H1 (cell line): ENCODE results near the gene NSDHL. TPM values are rescaled to one million over a fixed set of nuclear protein-coding genes. Genes with fewer than 3 reads are reported as not detected.

Experiments used
- CTCF ChIA-PET: fragments of 300-600 bp; sonication (Branson Sonifier 250); formaldehyde crosslinking; loops from one replicate; lab custom pipeline; 2021; ENCODE audit not compliant: partially characterized antibody; lab: Charles Lee
- POLR2A ChIA-PET: fragments of 300-600 bp; sonication (Branson Sonifier 250); formaldehyde crosslinking; loops from one replicate; lab custom pipeline; 2021; ENCODE audit warnings: inconsistent platforms; ENCODE audit not compliant: partially characterized antibody; lab: Charles Lee
- DNase-seq, 2 experiments: peaks; one replicate each; pipeline versions ENCODE4 v3.0.0 to v3.0.0-alpha.2; 2010 to 2022; ENCODE audit warnings: low spot score in 2 of 2, low read depth in 1 of 2, mixed read lengths in 1 of 2
- FAIRE-seq: peaks from 2 replicates; lab custom pipeline; 2011; peaks lifted over from hg19 to GRCh38; lab: Jason Lieb, UNC
- H2AFZ ChIP-seq: 2 replicates; pipeline ENCODE4 v1.8.1; 2012; ENCODE audit warnings: low read length, inconsistent platforms
- H2AK5ac ChIP-seq: 2 replicates; pipeline ENCODE4 v1.6.1; 2013; ENCODE audit warnings: low read depth, low read length
- H2BK120ac ChIP-seq: replicated peaks from 2 replicates; pipeline ENCODE3; 2013; ENCODE audit warnings: low read depth, low read length, inconsistent platforms
- H2BK12ac ChIP-seq: 2 replicates; pipeline ENCODE4 v1.6.1; 2013; ENCODE audit warnings: low read depth, low read length
- H2BK15ac ChIP-seq: 2 replicates; pipeline ENCODE4 v1.6.1; 2013; ENCODE audit warnings: low read length
- H2BK20ac ChIP-seq: 2 replicates; pipeline ENCODE4 v1.6.1; 2013; ENCODE audit warnings: low read length
- H2BK5ac ChIP-seq: 2 replicates; pipeline ENCODE4 v1.6.1; 2013; ENCODE audit warnings: low read depth, low read length
- H3K14ac ChIP-seq: 2 replicates; pipeline ENCODE4 v1.6.1; 2013; ENCODE audit warnings: inconsistent platforms; ENCODE audit not compliant: insufficient read length
- H3K18ac ChIP-seq: 2 replicates; pipeline ENCODE4 v1.6.1; 2013; ENCODE audit warnings: low read length; ENCODE audit errors: extremely low read depth
- H3K23ac ChIP-seq: 2 replicates; pipeline ENCODE4 v1.6.1; 2013; ENCODE audit warnings: inconsistent platforms; ENCODE audit not compliant: insufficient read length
- H3K23me2 ChIP-seq: 2 replicates; pipeline ENCODE4 v1.6.1; 2013; ENCODE audit warnings: low read depth, low read length
- H3K27ac ChIP-seq: 2 replicates; pipeline ENCODE4 v1.6.1; 2011; ENCODE audit warnings: low read depth, low read length, inconsistent platforms
- H3K27me3 ChIP-seq, 4 experiments: replicated peaks in 1 of 4; 1 replicate in 1 of 4; 2 replicates in 3 of 4; pipeline versions ENCODE4 v1.6.1 to v1.8.1; 2011 to 2013; ENCODE audit warnings: low read length in 3 of 4, mild to moderate bottlenecking in 3 of 4, inconsistent platforms in 2 of 4, mixed read lengths in 2 of 4, moderate library complexity in 1 of 4; ENCODE audit not compliant: control insufficient read depth in 3 of 4, insufficient read depth in 3 of 4; ENCODE audit errors: extremely low read depth in 1 of 4
- H3K36me3 ChIP-seq, 4 experiments: 2 replicates each; pipeline versions ENCODE4 v1.6.1 to v1.8.1; 2011 to 2013; ENCODE audit warnings: mild to moderate bottlenecking in 4 of 4, low read length in 3 of 4, moderate library complexity in 2 of 4, control low read depth in 1 of 4, inconsistent platforms in 1 of 4; ENCODE audit not compliant: insufficient read depth in 4 of 4, control insufficient read depth in 2 of 4
- H3K4ac ChIP-seq: replicated peaks from 2 replicates; pipeline ENCODE3; 2013; ENCODE audit warnings: low read length, low read depth, mixed read lengths, inconsistent platforms; ENCODE audit not compliant: insufficient read length
- H3K4me1 ChIP-seq, 4 experiments: replicated peaks in 1 of 4; 1 replicate in 1 of 4; 2 replicates in 3 of 4; pipeline versions ENCODE4 v1.6.1 to v1.8.1; 2011 to 2013; ENCODE audit warnings: low read length in 3 of 4, inconsistent platforms in 2 of 4, mixed read lengths in 1 of 4; ENCODE audit not compliant: insufficient read depth in 4 of 4, control insufficient read depth in 3 of 4
- H3K4me2 ChIP-seq, 2 experiments: 2 replicates each; pipeline versions ENCODE4 v1.6.1 to v1.8.1; 2011 to 2013; ENCODE audit warnings: low read depth in 2 of 2, low read length in 2 of 2, control low read depth in 1 of 2, inconsistent platforms in 1 of 2, mild to moderate bottlenecking in 1 of 2; ENCODE audit not compliant: insufficient read depth in 1 of 2
- H3K4me3 ChIP-seq, 4 experiments: fragments of 200-600, 300-600 bp in 1 of 4; sonication (generic), shearing (Covaris generic), sonication (Bioruptor Twin) in 1 of 4; 2 replicates each; pipeline versions ENCODE4 v1.5.1 to v1.8.1; 2011 to 2016; ENCODE audit warnings: low read length in 4 of 4, low read depth in 3 of 4, control low read depth in 2 of 4, inconsistent platforms in 2 of 4, mild to moderate bottlenecking in 2 of 4, mixed read lengths in 1 of 4, moderate library complexity in 1 of 4; ENCODE audit not compliant: insufficient read depth in 2 of 4; ENCODE audit errors: extremely low read depth in 1 of 4
- H3K56ac ChIP-seq: replicated peaks from 2 replicates; pipeline ENCODE3; 2013; ENCODE audit warnings: low read depth, mild to moderate bottlenecking, mixed read lengths, low read length, inconsistent platforms; ENCODE audit not compliant: insufficient read length
- H3K79me1 ChIP-seq: 2 replicates; pipeline ENCODE4 v1.6.1; 2013; ENCODE audit warnings: low read depth, low read length, control low read depth
- H3K79me2 ChIP-seq, 2 experiments: 2 replicates each; pipeline versions ENCODE4 v1.6.1 to v1.8.1; 2012 to 2013; ENCODE audit warnings: low read length in 2 of 2, mild to moderate bottlenecking in 2 of 2, inconsistent platforms in 1 of 2; ENCODE audit not compliant: insufficient read depth in 2 of 2, control insufficient read depth in 1 of 2
- H3K9ac ChIP-seq, 4 experiments: replicated peaks in 1 of 4; 1 replicate in 1 of 4; 2 replicates in 3 of 4; pipeline versions ENCODE4 v1.6.1 to v1.8.1; 2011 to 2013; ENCODE audit warnings: low read depth in 3 of 4, low read length in 3 of 4, control low read depth in 2 of 4, mild to moderate bottlenecking in 2 of 4, moderate library complexity in 2 of 4, inconsistent platforms in 1 of 4; ENCODE audit errors: extremely low read depth in 1 of 4
- H3K9me3 ChIP-seq, 2 experiments: 2 replicates each; pipeline versions ENCODE4 v1.6.1 to v1.8.1; 2012 to 2013; ENCODE audit warnings: mild to moderate bottlenecking in 2 of 2, moderate library complexity in 2 of 2, control low read depth in 1 of 2, inconsistent platforms in 1 of 2, low read depth in 1 of 2, low read length in 1 of 2, mixed read lengths in 1 of 2; ENCODE audit not compliant: insufficient read depth in 2 of 2
- H4K20me1 ChIP-seq, 2 experiments: replicated peaks in 1 of 2; 2 replicates each; pipeline versions ENCODE3 to v1.8.1; 2011 to 2013; ENCODE audit warnings: inconsistent platforms in 2 of 2, low read length in 2 of 2, mild to moderate bottlenecking in 1 of 2; ENCODE audit not compliant: insufficient read depth in 2 of 2, control insufficient read depth in 1 of 2
- H4K5ac ChIP-seq: 2 replicates; pipeline ENCODE4 v1.6.1; 2013; ENCODE audit warnings: low read length, low read depth, mixed read lengths, inconsistent platforms; ENCODE audit not compliant: insufficient read length
- H4K8ac ChIP-seq: 2 replicates; pipeline ENCODE4 v1.8.0; 2013; ENCODE audit warnings: mild to moderate bottlenecking, moderate library complexity, low read length, inconsistent platforms; ENCODE audit not compliant: insufficient read depth; ENCODE audit errors: extremely low read depth
- H4K91ac ChIP-seq: replicated peaks from 2 replicates; pipeline ENCODE3; 2013; ENCODE audit warnings: low read length, mixed read lengths, inconsistent platforms; ENCODE audit not compliant: insufficient read length
- CREB1 ChIP-seq: IDR thresholded peaks from 2 replicates; pipeline ENCODE4 v1.6.1; 2012; ENCODE audit warnings: inconsistent platforms
- EZH2 ChIP-seq: fragments of 200-600 bp; sonication (generic); IDR thresholded peaks from 2 replicates; pipeline ENCODE4 v1.7.1; 2012; ENCODE audit warnings: low read depth, mild to moderate bottlenecking, moderate library complexity, low read length, inconsistent platforms; ENCODE audit not compliant: severe bottlenecking
- KDM5A ChIP-seq: fragments of 200-600 bp; IDR thresholded peaks from 2 replicates; pipeline ENCODE4 v1.7.1; 2012; ENCODE audit warnings: mild to moderate bottlenecking, low read length, inconsistent platforms, mixed read lengths
- POLR2AphosphoS5 ChIP-seq: IDR thresholded peaks from 2 replicates; pipeline ENCODE4 v1.6.1; 2011; ENCODE audit warnings: low read depth, low read length
- RAD21 ChIP-seq, 2 experiments: IDR thresholded peaks in 1 of 2; conservative IDR thresholded peaks in 1 of 2; 2 replicates each; pipeline ENCODE4 v1.6.1; 2011; ENCODE audit warnings: low read depth in 2 of 2, low read length in 2 of 2, improper control_type of control experiment in 1 of 2, inconsistent platforms in 1 of 2, mild to moderate bottlenecking in 1 of 2, moderate library complexity in 1 of 2
- RBBP5 ChIP-seq: IDR thresholded peaks from 2 replicates; pipeline ENCODE4 v1.7.1; 2012; ENCODE audit warnings: low read depth, mild to moderate bottlenecking, inconsistent platforms, low read length, moderate library complexity, borderline replicate concordance
- SIN3A ChIP-seq, 2 experiments: IDR thresholded peaks in 1 of 2; conservative IDR thresholded peaks in 1 of 2; 2 replicates each; pipeline ENCODE4 v1.6.1; 2011 to 2012; ENCODE audit warnings: low read length in 2 of 2, improper control_type of control experiment in 1 of 2, low read depth in 1 of 2, mild to moderate bottlenecking in 1 of 2
- SP2 ChIP-seq: IDR thresholded peaks from 2 replicates; pipeline ENCODE4 v1.6.1; 2012; ENCODE audit warnings: mild to moderate bottlenecking, low read length, inconsistent platforms
- TAF1 ChIP-seq: IDR thresholded peaks from 2 replicates; pipeline ENCODE4 v1.6.1; 2011; ENCODE audit warnings: mild to moderate bottlenecking, low read depth, low read length
- TAF7 ChIP-seq: optimal IDR thresholded peaks from 2 replicates; pipeline ENCODE3; 2011; ENCODE audit warnings: low read depth, mild to moderate bottlenecking, inconsistent platforms, low read length, moderate library complexity, borderline replicate concordance
- TEAD4 ChIP-seq: IDR thresholded peaks from 2 replicates; pipeline ENCODE4 v1.6.1; 2012; ENCODE audit warnings: low read depth, low read length, inconsistent platforms, mixed read lengths
- WGBS, 2 experiments: shearing (Covaris generic) in 1 of 2; methylation state at CpG; one replicate each; pipeline versions ENCODE4 v1.1.6 to v1.1.7; 2013 to 2015; ENCODE audit warnings: low lambda C conversion rate in 2 of 2, mixed read lengths in 2 of 2, inconsistent platforms in 1 of 2, low coverage in 1 of 2, missing lambda C conversion rate in 1 of 2; ENCODE audit not compliant: insufficient replicate concordance in 2 of 2, insufficient coverage in 1 of 2, insufficient read length in 1 of 2; ENCODE audit errors: extremely low coverage in 1 of 2, missing lambda C conversion rate in 1 of 2; 5-methylcytosine and 5-hydroxymethylcytosine counted together
- polyA plus RNA-seq, 7 experiments: library from polyadenylated mRNA; depleted of rRNA in 3 of 7; stranded (reverse) in 5 of 7; unstranded in 2 of 7; fragments of >200 nt in 5 of 7; fragments of 200-250 nt in 2 of 7; gene quantifications; 1 replicate in 5 of 7; 2 replicates in 1 of 7; 4 replicates in 1 of 7; pipeline versions ENCODE4 v1.2.1 to v1.2.3, GENCODE V29; 2011 to 2013; ENCODE audit warnings: missing spikeins in 2 of 7, mixed read lengths in 2 of 7
- total RNA-seq: library from RNA; stranded (reverse); fragmentation: NEBNext Ultra II Directional; extraction: Animal tissue kit (Norgen Biotek cat#: 25700); gene quantifications from 2 replicates; pipeline ENCODE4 v1.2.1, GENCODE V29; 2021

NSDHL gene
- total and polyA plus RNA-seq, 2 of the 8 experiments (the other 6 are each of a cell fraction or from before 2014, with no cell fraction given) = 31.5 to 34.6 TPM

DNA sequence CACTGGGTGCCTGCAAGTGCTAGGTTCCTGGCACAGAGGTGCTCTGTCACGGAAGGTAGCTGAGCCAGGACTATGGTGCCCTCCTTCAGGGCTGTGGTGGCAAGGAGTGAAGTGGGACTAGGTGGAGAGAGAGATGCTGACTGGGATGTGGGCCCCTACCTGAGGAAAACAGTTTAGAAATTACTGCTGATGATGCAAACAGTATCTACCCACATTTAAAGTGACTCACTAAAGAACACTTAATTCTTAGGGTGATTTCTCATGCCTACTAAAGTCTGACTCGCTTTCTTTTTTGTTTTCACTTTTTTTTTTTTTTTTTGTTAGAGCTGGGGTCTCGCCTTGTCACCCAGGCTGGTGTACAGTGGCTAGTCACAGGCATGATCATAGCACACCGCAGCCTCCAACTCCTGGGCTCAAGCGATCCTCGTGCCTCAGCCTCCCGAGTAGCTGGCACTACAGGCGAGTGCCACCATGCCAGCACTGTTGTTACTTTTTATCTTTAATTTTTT lies 70.1 kb downstream of the NSDHL start:
- Histone ChIP-seq H3K14ac (no peak overlapping the region), H2AFZ (no peak overlapping the region), H2BK5ac (no peak overlapping the region), H3K4ac (no peak overlapping the region), H3K36me3 (no peaks in the 10 kb centered on the region), H3K4me3 (no peak overlapping the region), H2BK20ac (no peak overlapping the region), H2BK15ac (no peak overlapping the region), H3K9me3 (no peaks in the 10 kb centered on the region), H2BK120ac (no peak overlapping the region), H3K18ac (no peak overlapping the region)
- no peak for DNase-seq
- POLR2A ChIA-PET = interaction anchor here (0.8 to 2.9 kb wide), 3 partner anchors 11 to 18 kb away, joined by 3 to 9 read pairs (median 3); no protein-coding TSS in a partner anchor
- no peak for TF ChIP-seq TAF1
- no peak for TF ChIP-seq KDM5A
- no peak for TF ChIP-seq RBBP5
- no peak for TF ChIP-seq EZH2
- no peak for TF ChIP-seq CREB1
- no peak for TF ChIP-seq SIN3A (conservative IDR thresholded peaks at IDR 0.05 in 1 of 2, IDR thresholded peaks at IDR 0.05 in 1 of 2; ENCODE audit: low read depth in 1 of 2, low read length in 2 of 2)
- no peak for TF ChIP-seq POLR2AphosphoS5
- TF ChIP-seq TEAD4 = no peak
- no peak for TF ChIP-seq RAD21 (IDR thresholded peaks at IDR 0.05 in 1 of 2, conservative IDR thresholded peaks at IDR 0.05 in 1 of 2; ENCODE audit: low read depth in 2 of 2, low read length in 2 of 2)
- TF ChIP-seq TAF7 = no peak
- TF ChIP-seq SP2 = no peak
- TF ChIP-seq, all 59 proteins: peak for 0
- Histone ChIP-seq H3K27ac (no peak overlapping the region), H3K23ac (no peak overlapping the region), H3K4me2 (no peak overlapping the region), H2AK5ac (no peak overlapping the region), H4K20me1 (no peaks in the 10 kb centered on the region), H3K27me3 (no peaks in the 10 kb centered on the region; a peak in 1 of 7 replicates), H4K91ac (no peak overlapping the region), H4K8ac (no peak overlapping the region), H3K9ac (no peak overlapping the region), H3K4me1 (peaks cover 0 to 28% (median 12%) of the 10 kb centered on the region in 4 experiments; a peak in 4 of 7 replicates), H3K56ac (no peak overlapping the region), H2BK12ac (no peak overlapping the region), H4K5ac (no peak overlapping the region), H3K23me2 (peaks cover 2% of the 10 kb centered on the region; the same call in 1 of the 2 replicates), H3K79me2 (no peaks in the 10 kb centered on the region), H3K79me1 (no peaks in the 10 kb centered on the region)
- 89% methylated on average over 1 of the region's 8 CpGs; no CpG with 5 or more reads in 1 of the 2 experiments for WGBS, 2 experiments
- no peak for FAIRE-seq
- CTCF ChIA-PET = interaction anchor here (1.5 to 9.6 kb wide), 4 partner anchors 8 to 25 kb away, joined by 5 to 94 read pairs (median 6); no protein-coding TSS in a partner anchor
